ENCODE data around the gene TFB2M. TPM values are rescaled to one million over a fixed set of nuclear protein-coding genes. Genes with fewer than 3 reads are reported as not detected.
A peak's percentile ranks its signal among the peaks of the same experiment; 100 is the strongest.

TFB2M gene
- total RNA-seq, 1 donor from 2014 or later, result 17.3 TPM

- Histone ChIP-seq H3K4me3 (ENCODE audit: insufficient read depth, low read depth, low read length) (no peak overlapping the region), H3K9ac (ENCODE audit: low read length) (no peak overlapping the region), H3K4me1 (ENCODE audit: insufficient read depth, low read length) (peaks cover 11% of the 10 kb centered on the region), H3K27ac (ENCODE audit: low read depth, low read length) (no peak overlapping the region), H2AFZ (ENCODE audit: low read depth, low read length) (no peak overlapping the region), H3K4me2 (ENCODE audit: low read length) (no peak overlapping the region), H3K36me3 (ENCODE audit: insufficient read depth, low read length) (no peaks in the 10 kb centered on the region), H3K79me2 (ENCODE audit: insufficient read depth, low read length) (peaks cover 9% of the 10 kb centered on the region), H3K27me3 (ENCODE audit: insufficient read depth, low read length) (no peaks in the 10 kb centered on the region), H3K9me3 (ENCODE audit: insufficient read depth, low read depth, low read length) (peaks cover 2% of the 10 kb centered on the region), H4K20me1 (ENCODE audit: insufficient read depth, low read length) (peaks cover 4% of the 10 kb centered on the region)
- H3K27ac Mint-ChIP-seq (ENCODE audit: unreplicated experiment), result no peak overlapping the region
- H3K27me3 Mint-ChIP-seq (ENCODE audit: low read depth, unreplicated experiment), result no peaks in the 10 kb centered on the region
- peaks cover 4% of the 10 kb centered on the region for H3K9me3 Mint-ChIP-seq (ENCODE audit: unreplicated experiment)
- TF ChIP-seq EZH2 (IDR thresholded peaks at IDR 0.05; ENCODE audit: insufficient read depth, low read length), result no peak
- TF ChIP-seq, protein P1, sequence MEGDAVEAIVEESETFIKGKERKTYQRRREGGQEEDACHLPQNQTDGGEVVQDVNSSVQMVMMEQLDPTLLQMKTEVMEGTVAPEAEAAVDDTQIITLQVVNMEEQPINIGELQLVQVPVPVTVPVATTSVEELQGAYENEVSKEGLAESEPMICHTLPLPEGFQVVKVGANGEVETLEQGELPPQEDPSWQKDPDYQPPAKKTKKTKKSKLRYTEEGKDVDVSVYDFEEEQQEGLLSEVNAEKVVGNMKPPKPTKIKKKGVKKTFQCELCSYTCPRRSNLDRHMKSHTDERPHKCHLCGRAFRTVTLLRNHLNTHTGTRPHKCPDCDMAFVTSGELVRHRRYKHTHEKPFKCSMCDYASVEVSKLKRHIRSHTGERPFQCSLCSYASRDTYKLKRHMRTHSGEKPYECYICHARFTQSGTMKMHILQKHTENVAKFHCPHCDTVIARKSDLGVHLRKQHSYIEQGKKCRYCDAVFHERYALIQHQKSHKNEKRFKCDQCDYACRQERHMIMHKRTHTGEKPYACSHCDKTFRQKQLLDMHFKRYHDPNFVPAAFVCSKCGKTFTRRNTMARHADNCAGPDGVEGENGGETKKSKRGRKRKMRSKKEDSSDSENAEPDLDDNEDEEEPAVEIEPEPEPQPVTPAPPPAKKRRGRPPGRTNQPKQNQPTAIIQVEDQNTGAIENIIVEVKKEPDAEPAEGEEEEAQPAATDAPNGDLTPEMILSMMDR (IDR thresholded peaks at IDR 0.05; ENCODE audit: insufficient read depth, low read depth, low read length), result no peak
- peaks cover 3% of the 10 kb centered on the region for H3K36me3 Mint-ChIP-seq (ENCODE audit: low read depth, unreplicated experiment)
- no peak overlapping the region for H3K4me3 Mint-ChIP-seq (ENCODE audit: unreplicated experiment)
- no peak for FAIRE-seq
- DNase-seq (ENCODE audit: low read depth), result no peak
- H3K4me1 Mint-ChIP-seq (ENCODE audit: low read depth, unreplicated experiment), result peaks cover 7% of the 10 kb centered on the region
These were observed 57.0 kb downstream of the TFB2M start for GRCh38 chr1:246508897-246509688.

GRCh38 chr1:246506674-246507481, 59.2 kb downstream of the TFB2M start, which contains the start of gene SMYD3:
Gene SMYD3 (minus strand): TSS chr1:246507279.
- peak within 1 kb of the TSS; percentile 100 for H2AFZ ChIP-seq (ENCODE audit: low read depth, low read length)
- H3K27me3 ChIP-seq (ENCODE audit: insufficient read depth, low read length), result no peaks in the 10 kb centered on the region
- peak within 1 kb of the TSS; percentile 46 for H3K27ac ChIP-seq (ENCODE audit: low read depth, low read length)
- H3K9ac ChIP-seq (ENCODE audit: low read length), result peak within 1 kb of the TSS; percentile 84
- peak within 1 kb of the TSS; percentile 96 for H3K4me2 ChIP-seq (ENCODE audit: low read length)
- H3K79me2 ChIP-seq (ENCODE audit: insufficient read depth, low read length), result peaks cover 17% of the 10 kb centered on the region
- no peaks in the 10 kb centered on the region for H3K36me3 ChIP-seq (ENCODE audit: insufficient read depth, low read length)
- peaks cover 11% of the 10 kb centered on the region for H3K4me1 ChIP-seq (ENCODE audit: insufficient read depth, low read length)
- TF ChIP-seq, protein P1 (IDR thresholded peaks at IDR 0.05; ENCODE audit: insufficient read depth, low read depth, low read length), result no peak
- TF ChIP-seq EZH2 (IDR thresholded peaks at IDR 0.05; ENCODE audit: insufficient read depth, low read length), result no peak
- H4K20me1 ChIP-seq (ENCODE audit: insufficient read depth, low read length), result peaks cover 7% of the 10 kb centered on the region
- H3K9me3 ChIP-seq (ENCODE audit: insufficient read depth, low read depth, low read length), result no peaks in the 10 kb centered on the region
- H3K9me3 Mint-ChIP-seq (ENCODE audit: unreplicated experiment), result no peaks in the 10 kb centered on the region
- H3K4me1 Mint-ChIP-seq (ENCODE audit: low read depth, unreplicated experiment), result peaks cover 8% of the 10 kb centered on the region
- peak within 1 kb of the TSS; percentile 94 for H3K4me3 Mint-ChIP-seq (ENCODE audit: unreplicated experiment)
- H3K27ac Mint-ChIP-seq (ENCODE audit: unreplicated experiment), result peak within 1 kb of the TSS; percentile 64
- no peaks in the 10 kb centered on the region for H3K27me3 Mint-ChIP-seq (ENCODE audit: low read depth, unreplicated experiment)
- FAIRE-seq (no peak), DNase-seq (ENCODE audit: low read depth) (peak; percentile 47)
- H3K4me3 ChIP-seq (ENCODE audit: insufficient read depth, low read depth, low read length), result peak within 1 kb of the TSS; percentile 90
- H3K36me3 Mint-ChIP-seq (ENCODE audit: low read depth, unreplicated experiment), result peaks cover 4% of the 10 kb centered on the region
